Activated naive CD8-positive, alpha-beta T cell treated with anti-CD3 and anti-CD28 coated beads, Interleukin-2, amount 10 ng/mL, durations not matched to agents 7 days and 5 days (primary cell): Measurements from ENCODE around the gene TRIM69. TPM values are rescaled to one million over a fixed set of nuclear protein-coding genes. Genes with fewer than 3 reads are reported as not detected.

Experiments
- ATAC-seq: fragments of 150-1000 bp; cut with Tn5 transposase; one replicate; pipeline ENCODE4 v1.10.0; 2021; ENCODE audit warnings: low read depth, moderate library complexity
- POLR2A ChIA-PET: fragments of 350-600 bp; sonication (Branson Sonifier 250); formaldehyde crosslinking; loops from one replicate; lab custom pipeline; 2021; ENCODE audit warnings: antibody characterized with exemption; lab: Charles Lee
- DNase-seq: peaks from one replicate; pipeline ENCODE4 v3.0.0; 2021
- H3K27ac Mint-ChIP-seq: one replicate; pipeline ENCODE4 v1.8.0; 2022; ENCODE audit warnings: mild to moderate bottlenecking, mixed read lengths
- H3K27me3 Mint-ChIP-seq: one replicate; pipeline ENCODE4 v1.8.0; 2022; ENCODE audit warnings: mild to moderate bottlenecking, moderate library complexity, mixed read lengths
- H3K36me3 Mint-ChIP-seq: one replicate; pipeline ENCODE4 v1.8.0; 2021; ENCODE audit warnings: mild to moderate bottlenecking, mixed read lengths
- H3K4me1 Mint-ChIP-seq: one replicate; pipeline ENCODE4 v1.8.0; 2021; ENCODE audit warnings: mixed read lengths
- H3K4me3 Mint-ChIP-seq: one replicate; pipeline ENCODE4 v1.8.0; 2022; ENCODE audit warnings: mild to moderate bottlenecking, moderate library complexity, mixed read lengths
- H3K9me3 Mint-ChIP-seq: one replicate; pipeline ENCODE4 v1.8.0; 2021; ENCODE audit warnings: mixed read lengths
- total RNA-seq, 2 experiments: library from RNA; stranded (reverse); gene quantifications; one replicate each; pipeline ENCODE4 v1.2.3, GENCODE V29; 2021

TRIM69 gene
- total RNA-seq, 2 experiments from 2014 or later: 55.7 to 59.3 TPM

DNA sequence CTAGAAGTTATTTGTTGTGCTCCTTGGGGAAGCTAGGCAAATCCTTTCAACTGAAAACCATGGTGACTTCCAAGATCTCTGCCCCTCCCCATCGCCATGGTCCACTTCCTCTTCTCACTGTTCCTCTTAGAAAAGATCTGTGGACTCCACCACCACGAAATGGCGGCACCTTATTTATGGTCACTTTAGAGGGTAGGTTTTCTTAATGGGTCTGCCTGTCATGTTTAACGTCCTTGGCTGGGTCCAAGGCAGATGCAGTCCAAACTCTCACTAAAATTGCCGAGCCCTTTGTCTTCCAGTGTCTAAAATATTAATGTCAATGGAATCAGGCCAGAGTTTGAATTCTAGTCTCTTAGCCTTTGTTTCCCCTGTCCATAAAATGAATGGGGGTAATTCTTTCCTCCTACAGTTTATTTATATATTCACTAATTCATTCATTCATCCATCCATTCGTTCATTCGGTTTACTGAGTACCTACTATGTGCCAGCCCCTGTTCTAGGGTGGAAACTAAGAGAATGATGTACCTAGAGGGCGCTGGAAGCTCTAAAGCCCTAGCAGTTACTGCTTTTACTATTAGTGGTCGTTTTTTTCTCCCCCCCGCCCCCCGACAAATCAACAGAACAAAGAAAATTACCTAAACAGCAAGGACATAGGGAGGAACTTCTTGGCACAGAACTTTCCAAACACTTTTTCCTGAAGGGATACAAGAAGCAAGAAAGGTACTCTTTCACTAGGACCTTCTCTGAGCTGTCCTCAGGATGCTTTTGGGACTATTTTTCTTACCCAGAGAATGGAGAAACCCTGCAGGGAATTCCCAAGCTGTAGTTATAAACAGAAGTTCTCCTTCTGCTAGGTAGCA is 25.9 kb upstream of the TRIM69 start:
- H3K4me1 Mint-ChIP-seq: peaks cover 28% of the 10 kb centered on the region
- POLR2A ChIA-PET: interaction anchor here (0.9 to 24.8 kb wide), 16 partner anchors 9 to 173 kb away, joined by 3 to 1864 read pairs (median 8); partner anchors contain the start of genes EIF3J, SPG11 and TRIM69
- H3K36me3 Mint-ChIP-seq: peaks cover 57% of the 10 kb centered on the region
- DNase-seq (no peak), ATAC-seq (no peak)
- H3K9me3 Mint-ChIP-seq: no peaks in the 10 kb centered on the region
- H3K4me3 Mint-ChIP-seq: peak overlapping the region; percentile 92
- no peaks in the 10 kb centered on the region for H3K27me3 Mint-ChIP-seq
- H3K27ac Mint-ChIP-seq: peak overlapping the region; percentile 100

DNA sequence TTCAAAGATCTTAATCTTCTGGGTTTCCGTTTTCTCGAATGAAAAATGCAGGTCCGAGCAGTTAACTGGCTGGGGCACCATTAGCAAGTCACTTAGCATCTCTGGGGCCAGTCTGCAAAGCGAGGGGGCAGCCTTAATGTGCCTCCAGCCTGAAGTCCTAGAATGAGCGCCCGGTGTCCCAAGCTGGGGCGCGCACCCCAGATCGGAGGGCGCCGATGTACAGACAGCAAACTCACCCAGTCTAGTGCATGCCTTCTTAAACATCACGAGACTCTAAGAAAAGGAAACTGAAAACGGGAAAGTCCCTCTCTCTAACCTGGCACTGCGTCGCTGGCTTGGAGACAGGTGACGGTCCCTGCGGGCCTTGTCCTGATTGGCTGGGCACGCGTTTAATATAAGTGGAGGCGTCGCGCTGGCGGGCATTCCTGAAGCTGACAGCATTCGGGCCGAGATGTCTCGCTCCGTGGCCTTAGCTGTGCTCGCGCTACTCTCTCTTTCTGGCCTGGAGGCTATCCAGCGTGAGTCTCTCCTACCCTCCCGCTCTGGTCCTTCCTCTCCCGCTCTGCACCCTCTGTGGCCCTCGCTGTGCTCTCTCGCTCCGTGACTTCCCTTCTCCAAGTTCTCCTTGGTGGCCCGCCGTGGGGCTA is 25.1 kb upstream of the TRIM69 start, which contains the start of the genes B2M and PATL2:
TSS of gene B2M (plus strand) at position 422 of the 647 bp plus-strand sequence. CDS start at position 452, 30 bp downstream.
TSS of gene PATL2 (minus strand) at position 228 of the 647 bp plus-strand sequence. CDS start 34,833 bp downstream, outside the sequence.
- POLR2A ChIA-PET: interaction anchor here (0.9 to 24.8 kb wide), 17 partner anchors 10 to 174 kb away, joined by 3 to 1864 read pairs (median 7); partner anchors contain the start of genes EIF3J, SPG11 and TRIM69
- H3K27me3 Mint-ChIP-seq: no peaks in the 10 kb centered on the region
- peaks cover 64% of the 10 kb centered on the region for H3K36me3 Mint-ChIP-seq
- H3K27ac Mint-ChIP-seq: peak within 1 kb of the TSS; percentile 100
- DNase-seq: peak; percentile 96
- H3K9me3 Mint-ChIP-seq: no peaks in the 10 kb centered on the region
- ATAC-seq: peak; percentile 77
- H3K4me1 Mint-ChIP-seq: peaks cover 34% of the 10 kb centered on the region
- peak within 1 kb of the TSS; percentile 92 for H3K4me3 Mint-ChIP-seq

DNA sequence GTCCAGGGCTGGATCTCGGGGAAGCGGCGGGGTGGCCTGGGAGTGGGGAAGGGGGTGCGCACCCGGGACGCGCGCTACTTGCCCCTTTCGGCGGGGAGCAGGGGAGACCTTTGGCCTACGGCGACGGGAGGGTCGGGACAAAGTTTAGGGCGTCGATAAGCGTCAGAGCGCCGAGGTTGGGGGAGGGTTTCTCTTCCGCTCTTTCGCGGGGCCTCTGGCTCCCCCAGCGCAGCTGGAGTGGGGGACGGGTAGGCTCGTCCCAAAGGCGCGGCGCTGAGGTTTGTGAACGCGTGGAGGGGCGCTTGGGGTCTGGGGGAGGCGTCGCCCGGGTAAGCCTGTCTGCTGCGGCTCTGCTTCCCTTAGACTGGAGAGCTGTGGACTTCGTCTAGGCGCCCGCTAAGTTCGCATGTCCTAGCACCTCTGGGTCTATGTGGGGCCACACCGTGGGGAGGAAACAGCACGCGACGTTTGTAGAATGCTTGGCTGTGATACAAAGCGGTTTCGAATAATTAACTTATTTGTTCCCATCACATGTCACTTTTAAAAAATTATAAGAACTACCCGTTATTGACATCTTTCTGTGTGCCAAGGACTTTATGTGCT is 24.5 kb upstream of the TRIM69 start:
- Mint-ChIP-seq H3K9me3 (no peaks in the 10 kb centered on the region), H3K4me1 (peaks cover 41% of the 10 kb centered on the region), H3K27ac (peak overlapping the region; percentile 100), H3K4me3 (peak overlapping the region; percentile 92), H3K36me3 (peaks cover 69% of the 10 kb centered on the region), H3K27me3 (no peaks in the 10 kb centered on the region)
- ATAC-seq: peak; percentile 32
- DNase-seq: peak; percentile 78
- POLR2A ChIA-PET: interaction anchor here (0.9 to 24.8 kb wide), 14 partner anchors 14 to 174 kb away, joined by 3 to 1864 read pairs (median 7); partner anchors contain the start of genes EIF3J, SPG11 and TRIM69

- no peaks in the 10 kb centered on the region for H3K9me3 Mint-ChIP-seq
- peak overlapping the region; percentile 92 for H3K4me3 Mint-ChIP-seq
- POLR2A ChIA-PET: interaction anchor here (1.0 to 24.8 kb wide), 8 partner anchors 16 to 175 kb away, joined by 7 to 1864 read pairs (median 36); partner anchors contain the start of genes EIF3J, SPG11 and TRIM69
- DNase-seq (peak; percentile 67), ATAC-seq (peak; percentile 19)
- peaks cover 73% of the 10 kb centered on the region for H3K36me3 Mint-ChIP-seq
- H3K27me3 Mint-ChIP-seq: no peaks in the 10 kb centered on the region
- peaks cover 47% of the 10 kb centered on the region for H3K4me1 Mint-ChIP-seq
- H3K27ac Mint-ChIP-seq: peak overlapping the region; percentile 100
Observed at GRCh38 chr15:44712346-44713005, 23.9 kb upstream of the TRIM69 start.

DNA sequence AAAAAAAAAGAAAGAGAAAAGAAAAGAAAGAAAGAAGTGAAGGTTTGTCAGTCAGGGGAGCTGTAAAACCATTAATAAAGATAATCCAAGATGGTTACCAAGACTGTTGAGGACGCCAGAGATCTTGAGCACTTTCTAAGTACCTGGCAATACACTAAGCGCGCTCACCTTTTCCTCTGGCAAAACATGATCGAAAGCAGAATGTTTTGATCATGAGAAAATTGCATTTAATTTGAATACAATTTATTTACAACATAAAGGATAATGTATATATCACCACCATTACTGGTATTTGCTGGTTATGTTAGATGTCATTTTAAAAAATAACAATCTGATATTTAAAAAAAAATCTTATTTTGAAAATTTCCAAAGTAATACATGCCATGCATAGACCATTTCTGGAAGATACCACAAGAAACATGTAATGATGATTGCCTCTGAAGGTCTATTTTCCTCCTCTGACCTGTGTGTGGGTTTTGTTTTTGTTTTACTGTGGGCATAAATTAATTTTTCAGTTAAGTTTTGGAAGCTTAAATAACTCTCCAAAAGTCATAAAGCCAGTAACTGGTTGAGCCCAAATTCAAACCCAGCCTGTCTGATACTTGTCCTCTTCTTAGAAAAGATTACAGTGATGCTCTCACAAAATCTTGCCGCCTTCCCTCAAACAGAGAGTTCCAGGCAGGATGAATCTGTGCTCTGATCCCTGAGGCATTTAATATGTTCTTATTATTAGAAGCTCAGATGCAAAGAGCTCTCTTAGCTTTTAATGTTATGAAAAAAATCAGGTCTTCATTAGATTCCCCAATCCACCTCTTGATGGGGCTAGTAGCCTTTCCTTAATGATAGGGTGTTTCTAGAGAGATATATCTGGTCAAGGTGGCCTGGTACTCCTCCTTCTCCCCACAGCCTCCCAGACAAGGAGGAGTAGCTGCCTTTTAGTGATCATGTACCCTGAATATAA is 23.0 kb upstream of the TRIM69 start:
- no peaks in the 10 kb centered on the region for H3K9me3 Mint-ChIP-seq
- H3K27me3 Mint-ChIP-seq: no peaks in the 10 kb centered on the region
- DNase-seq (no peak), ATAC-seq (no peak)
- peaks cover 77% of the 10 kb centered on the region for H3K36me3 Mint-ChIP-seq
- POLR2A ChIA-PET: interaction anchor here (1.5 to 24.8 kb wide), 6 partner anchors 16 to 120 kb away, joined by 3 to 1864 read pairs (median 244); partner anchors contain the start of genes SPG11 and TRIM69
- peaks cover 54% of the 10 kb centered on the region for H3K4me1 Mint-ChIP-seq
- H3K4me3 Mint-ChIP-seq: peak overlapping the region; percentile 92
- peak overlapping the region; percentile 100 for H3K27ac Mint-ChIP-seq

- Mint-ChIP-seq H3K9me3 (no peaks in the 10 kb centered on the region), H3K4me3 (peak overlapping the region; percentile 92), H3K27me3 (no peaks in the 10 kb centered on the region), H3K4me1 (peaks cover 55% of the 10 kb centered on the region), H3K36me3 (peaks cover 78% of the 10 kb centered on the region), H3K27ac (peak overlapping the region; percentile 93)
- POLR2A ChIA-PET: interaction anchor here (4.9 to 24.8 kb wide), 4 partner anchors 14 to 48 kb away, joined by 61 to 1864 read pairs (median 830); partner anchors contain the start of genes SPG11 and TRIM69
- ATAC-seq: no peak
- DNase-seq: no peak
Observed at GRCh38 chr15:44715142-44715796, 21.1 kb upstream of the TRIM69 start.

DNA sequence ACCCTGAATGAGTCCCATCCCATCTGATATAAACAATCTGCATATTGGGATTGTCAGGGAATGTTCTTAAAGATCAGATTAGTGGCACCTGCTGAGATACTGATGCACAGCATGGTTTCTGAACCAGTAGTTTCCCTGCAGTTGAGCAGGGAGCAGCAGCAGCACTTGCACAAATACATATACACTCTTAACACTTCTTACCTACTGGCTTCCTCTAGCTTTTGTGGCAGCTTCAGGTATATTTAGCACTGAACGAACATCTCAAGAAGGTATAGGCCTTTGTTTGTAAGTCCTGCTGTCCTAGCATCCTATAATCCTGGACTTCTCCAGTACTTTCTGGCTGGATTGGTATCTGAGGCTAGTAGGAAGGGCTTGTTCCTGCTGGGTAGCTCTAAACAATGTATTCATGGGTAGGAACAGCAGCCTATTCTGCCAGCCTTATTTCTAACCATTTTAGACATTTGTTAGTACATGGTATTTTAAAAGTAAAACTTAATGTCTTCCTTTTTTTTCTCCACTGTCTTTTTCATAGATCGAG is 20.5 kb upstream of the TRIM69 start:
- DNase-seq (no peak), ATAC-seq (no peak)
- H3K4me3 Mint-ChIP-seq: peak overlapping the region; percentile 92
- H3K9me3 Mint-ChIP-seq: no peaks in the 10 kb centered on the region
- peak overlapping the region; percentile 93 for H3K27ac Mint-ChIP-seq
- H3K27me3 Mint-ChIP-seq: no peaks in the 10 kb centered on the region
- H3K4me1 Mint-ChIP-seq: peaks cover 57% of the 10 kb centered on the region
- H3K36me3 Mint-ChIP-seq: peaks cover 78% of the 10 kb centered on the region
- POLR2A ChIA-PET: interaction anchor here (18.2 to 24.8 kb wide), 3 partner anchors 14 to 49 kb away, joined by 427 to 1864 read pairs (median 1234); partner anchors contain the start of genes SPG11 and TRIM69

- ATAC-seq (no peak), DNase-seq (no peak)
- POLR2A ChIA-PET: interaction anchor here (18.2 to 24.8 kb wide), 3 partner anchors 12 to 50 kb away, joined by 427 to 1864 read pairs (median 1234); partner anchors contain the start of genes SPG11 and TRIM69
- Mint-ChIP-seq H3K9me3 (no peaks in the 10 kb centered on the region), H3K27ac (peak overlapping the region; percentile 93), H3K27me3 (no peaks in the 10 kb centered on the region), H3K36me3 (peaks cover 74% of the 10 kb centered on the region), H3K4me3 (peak overlapping the region; percentile 92), H3K4me1 (peaks cover 65% of the 10 kb centered on the region)
Observed at GRCh38 chr15:44716983-44717602, 19.2 kb upstream of the TRIM69 start.

- ATAC-seq (no peak), DNase-seq (no peak)
- H3K4me3 Mint-ChIP-seq: peak overlapping the region; percentile 92
- H3K4me1 Mint-ChIP-seq: peaks cover 64% of the 10 kb centered on the region
- H3K9me3 Mint-ChIP-seq: no peaks in the 10 kb centered on the region
- H3K27ac Mint-ChIP-seq: peak overlapping the region; percentile 91
- H3K36me3 Mint-ChIP-seq: peaks cover 63% of the 10 kb centered on the region
- POLR2A ChIA-PET: interaction anchor here (18.2 to 24.8 kb wide), 4 partner anchors 1 to 51 kb away, joined by 427 to 1864 read pairs (median 1549); partner anchors contain the start of genes B2M, PATL2, SPG11 and TRIM69
- no peaks in the 10 kb centered on the region for H3K27me3 Mint-ChIP-seq
Observed at GRCh38 chr15:44718180-44718926, 18.0 kb upstream of the TRIM69 start.

- no peaks in the 10 kb centered on the region for H3K27me3 Mint-ChIP-seq
- H3K4me3 Mint-ChIP-seq: peak overlapping the region; percentile 65
- DNase-seq (no peak), ATAC-seq (no peak)
- H3K9me3 Mint-ChIP-seq: no peaks in the 10 kb centered on the region
- peaks cover 69% of the 10 kb centered on the region for H3K4me1 Mint-ChIP-seq
- POLR2A ChIA-PET: interaction anchor here (0.8 to 24.8 kb wide), 5 partner anchors 1 to 182 kb away, joined by 4 to 1864 read pairs (median 1234); partner anchors contain the start of genes B2M, EIF3J, PATL2 and SPG11
- H3K27ac Mint-ChIP-seq: peak overlapping the region; percentile 91
- H3K36me3 Mint-ChIP-seq: peaks cover 58% of the 10 kb centered on the region
Observed at GRCh38 chr15:44718927-44719292, 17.4 kb upstream of the TRIM69 start.
